Brain microvascular endothelial cell (primary cell): ENCODE data around the gene MND1.

Source experiments
- DNase-seq: peaks from one replicate; pipeline ENCODE4 v3.0.0-alpha.2; 2020
- H3K27ac ChIP-seq: fragments of 250-450 bp; sonication (Bioruptor Pico); 2 replicates; pipeline ENCODE4 v1.5.1; 2020; ENCODE audit warnings: mild to moderate bottlenecking, moderate library complexity
- H3K27me3 ChIP-seq: fragments of 250-450 bp; sonication (Bioruptor Pico); replicated peaks from 2 replicates; pipeline ENCODE4 v1.5.1; 2020; ENCODE audit warnings: mild to moderate bottlenecking
- H3K36me3 ChIP-seq: fragments of 250-450 bp; sonication (Bioruptor Pico); replicated peaks from 2 replicates; pipeline ENCODE4 v1.5.1; 2020; ENCODE audit warnings: mild to moderate bottlenecking
- H3K4me3 ChIP-seq: 2 replicates; pipeline ENCODE4 v1.5.1; 2011; ENCODE audit warnings: low read depth, mild to moderate bottlenecking, control low read depth, low read length, moderate library complexity
- in situ Hi-C: cut with HindIII; loops from 2 replicates; pipeline ENCODE4 v1.10.0; 2017; ENCODE audit warnings: low sequenced_read_pairs, low pct_ligation_motif_present
- TF ChIP-seq, protein P1 (sequence below): IDR thresholded peaks from 2 replicates; pipeline ENCODE4 v1.5.1; 2011; ENCODE audit warnings: low read depth, mild to moderate bottlenecking, moderate library complexity, low read length, control low read depth, inconsistent platforms; ENCODE audit errors: missing control alignments

MND1 gene

DNA sequence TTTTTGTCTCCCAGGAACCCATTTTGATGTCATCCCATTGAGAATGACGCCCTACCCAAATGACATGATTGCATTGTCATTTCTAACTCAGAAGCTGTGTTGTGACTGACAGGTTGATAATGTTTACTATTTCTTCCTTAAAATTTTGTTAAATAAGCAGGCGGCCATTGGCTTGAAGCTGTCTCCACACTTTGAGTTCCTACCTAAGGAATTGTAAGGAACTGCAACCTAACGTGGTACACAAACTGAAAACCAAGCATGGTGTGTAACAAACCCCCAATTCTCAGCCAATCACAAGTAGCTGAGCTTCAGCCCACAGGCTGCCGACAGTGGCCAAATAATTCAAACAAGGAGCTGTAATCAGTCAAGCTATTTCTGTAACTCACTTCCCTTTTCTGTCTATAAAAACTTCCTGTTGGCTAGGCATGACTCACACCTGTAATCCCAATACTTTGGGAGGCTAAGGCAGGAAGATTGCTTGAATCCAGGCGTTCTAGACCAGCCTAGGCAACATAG, 2.9 kb upstream of the MND1 start:
- no peak overlapping the region for H3K4me3 ChIP-seq
- no peak overlapping the region for H3K27ac ChIP-seq
- no peaks in the 10 kb centered on the region for H3K27me3 ChIP-seq
- no peaks in the 10 kb centered on the region for H3K36me3 ChIP-seq
- peak; percentile 40 for DNase-seq
- TF ChIP-seq, protein P1, sequence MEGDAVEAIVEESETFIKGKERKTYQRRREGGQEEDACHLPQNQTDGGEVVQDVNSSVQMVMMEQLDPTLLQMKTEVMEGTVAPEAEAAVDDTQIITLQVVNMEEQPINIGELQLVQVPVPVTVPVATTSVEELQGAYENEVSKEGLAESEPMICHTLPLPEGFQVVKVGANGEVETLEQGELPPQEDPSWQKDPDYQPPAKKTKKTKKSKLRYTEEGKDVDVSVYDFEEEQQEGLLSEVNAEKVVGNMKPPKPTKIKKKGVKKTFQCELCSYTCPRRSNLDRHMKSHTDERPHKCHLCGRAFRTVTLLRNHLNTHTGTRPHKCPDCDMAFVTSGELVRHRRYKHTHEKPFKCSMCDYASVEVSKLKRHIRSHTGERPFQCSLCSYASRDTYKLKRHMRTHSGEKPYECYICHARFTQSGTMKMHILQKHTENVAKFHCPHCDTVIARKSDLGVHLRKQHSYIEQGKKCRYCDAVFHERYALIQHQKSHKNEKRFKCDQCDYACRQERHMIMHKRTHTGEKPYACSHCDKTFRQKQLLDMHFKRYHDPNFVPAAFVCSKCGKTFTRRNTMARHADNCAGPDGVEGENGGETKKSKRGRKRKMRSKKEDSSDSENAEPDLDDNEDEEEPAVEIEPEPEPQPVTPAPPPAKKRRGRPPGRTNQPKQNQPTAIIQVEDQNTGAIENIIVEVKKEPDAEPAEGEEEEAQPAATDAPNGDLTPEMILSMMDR, result no peak
- in situ Hi-C loops, result no loop called here

DNA sequence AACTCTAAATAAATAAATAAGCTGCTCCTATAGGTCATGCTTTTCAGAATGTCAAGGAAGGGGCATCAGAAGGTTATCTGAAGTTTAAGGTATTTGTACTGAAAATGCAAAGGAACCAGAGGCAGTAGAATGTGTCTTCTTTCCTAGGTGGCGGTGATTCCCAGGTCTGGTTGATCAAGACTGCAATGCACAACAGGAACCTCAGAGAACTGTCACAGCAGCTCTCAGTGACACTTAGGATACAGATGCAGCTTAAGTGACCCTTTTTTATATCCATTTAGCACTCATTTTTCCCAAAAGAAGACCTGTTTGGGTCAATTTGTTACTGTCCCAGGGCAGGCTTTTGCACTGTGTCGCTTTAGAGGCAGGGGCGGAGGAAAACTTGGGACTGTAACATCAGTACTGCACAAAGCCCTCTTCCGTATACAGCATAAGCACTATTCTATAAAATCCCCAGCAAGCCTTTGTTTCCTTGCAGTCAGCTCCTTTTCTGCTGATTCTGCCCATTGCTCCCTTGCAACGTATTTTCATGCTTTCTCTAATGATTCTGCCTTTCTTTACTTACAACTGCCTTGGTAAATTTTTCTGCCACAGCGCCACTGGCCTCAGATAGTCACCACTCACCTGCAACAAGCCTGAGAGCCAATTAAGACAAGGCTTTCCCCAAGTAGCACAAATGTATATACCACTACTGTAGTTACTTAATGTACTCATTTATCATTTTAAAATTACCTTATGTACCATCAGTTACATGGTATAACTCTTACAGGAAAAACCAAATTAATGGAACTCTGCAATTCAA, 1.5 kb upstream of the MND1 start:
- Histone ChIP-seq H3K36me3 (no peaks in the 10 kb centered on the region), H3K27me3 (no peaks in the 10 kb centered on the region), H3K27ac (no peak overlapping the region), H3K4me3 (no peak overlapping the region)
- TF ChIP-seq, protein P1, result no peak
- DNase-seq, result no peak
- in situ Hi-C loops, result no loop called here

DNA sequence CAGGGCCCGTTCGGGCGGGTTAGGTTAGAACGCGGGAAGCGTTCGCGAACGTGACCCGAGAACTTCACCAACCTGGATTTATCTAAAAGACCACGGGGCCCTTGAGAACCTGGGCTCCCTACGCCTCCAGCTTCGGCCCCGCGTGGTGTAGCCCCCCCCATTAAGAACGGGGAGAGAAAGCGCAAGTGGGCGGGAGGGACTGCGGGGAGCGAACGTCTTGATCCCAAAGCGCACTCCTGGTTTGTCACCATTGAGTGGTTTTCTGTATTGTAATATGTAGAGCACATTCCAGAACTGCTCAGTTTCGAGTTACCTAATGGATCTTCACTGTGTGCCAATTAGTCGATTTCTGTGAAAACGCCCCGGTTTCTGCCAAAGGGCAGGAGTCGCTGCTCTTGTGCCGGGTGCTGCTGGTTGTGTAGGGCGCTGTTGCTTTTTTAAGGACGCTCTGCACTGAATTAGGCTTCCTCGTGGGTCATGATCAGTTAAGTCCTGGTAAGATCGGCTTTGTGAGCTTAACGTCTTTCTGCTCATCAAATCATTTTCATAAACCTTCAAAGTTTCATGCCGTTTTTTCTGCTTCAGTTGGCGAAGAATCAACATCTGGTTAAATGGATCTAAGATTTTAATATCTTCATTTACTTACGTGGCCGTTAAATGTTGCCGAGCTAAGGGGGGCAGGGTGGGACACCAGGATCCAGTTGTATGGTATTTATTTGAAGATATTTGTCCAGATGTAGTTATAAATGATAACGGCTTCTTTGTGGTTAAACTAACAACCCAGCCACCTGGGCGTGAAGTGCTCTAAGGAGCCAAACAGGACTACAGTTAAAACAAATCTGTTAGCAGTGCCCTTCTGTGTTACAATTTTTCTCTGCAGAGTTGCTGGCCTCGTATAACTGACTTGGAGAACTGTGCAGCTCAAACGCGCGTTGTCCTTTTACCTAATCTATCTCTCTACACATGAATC, 809 bp downstream of the MND1 start:
- H3K27me3 ChIP-seq, result no peaks in the 10 kb centered on the region
- no peaks in the 10 kb centered on the region for H3K36me3 ChIP-seq
- in situ Hi-C loops, result no loop called here
- DNase-seq, result peak; percentile 38
- peak overlapping the region; percentile 75 for H3K4me3 ChIP-seq
- TF ChIP-seq, protein P1, result peak; percentile 19
- no peak overlapping the region for H3K27ac ChIP-seq

DNA sequence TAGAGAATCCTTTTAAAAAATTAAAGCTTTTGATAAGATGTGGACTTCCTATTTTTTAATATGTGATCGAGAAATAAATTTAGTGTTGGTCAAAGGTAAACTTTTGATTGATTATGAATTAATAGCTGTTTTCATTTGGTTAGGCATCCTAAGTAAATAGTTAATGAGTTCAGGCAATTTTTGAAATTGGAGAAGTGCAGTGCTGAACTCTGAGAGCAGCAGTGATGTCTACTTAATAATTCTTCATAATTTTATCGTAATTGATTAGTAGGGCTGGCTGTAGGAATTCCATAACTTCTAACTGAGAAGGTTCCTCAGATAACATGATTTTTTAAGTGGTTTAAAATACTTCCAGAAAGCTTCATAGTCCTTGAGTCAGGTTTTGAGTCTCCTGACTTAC, 1.5 kb downstream of the MND1 start:
- in situ Hi-C loops, result no loop called here
- Histone ChIP-seq H3K27ac (no peak overlapping the region), H3K36me3 (no peaks in the 10 kb centered on the region), H3K27me3 (no peaks in the 10 kb centered on the region), H3K4me3 (peak overlapping the region; percentile 75)
- DNase-seq, result no peak
- TF ChIP-seq, protein P1, result no peak

DNA sequence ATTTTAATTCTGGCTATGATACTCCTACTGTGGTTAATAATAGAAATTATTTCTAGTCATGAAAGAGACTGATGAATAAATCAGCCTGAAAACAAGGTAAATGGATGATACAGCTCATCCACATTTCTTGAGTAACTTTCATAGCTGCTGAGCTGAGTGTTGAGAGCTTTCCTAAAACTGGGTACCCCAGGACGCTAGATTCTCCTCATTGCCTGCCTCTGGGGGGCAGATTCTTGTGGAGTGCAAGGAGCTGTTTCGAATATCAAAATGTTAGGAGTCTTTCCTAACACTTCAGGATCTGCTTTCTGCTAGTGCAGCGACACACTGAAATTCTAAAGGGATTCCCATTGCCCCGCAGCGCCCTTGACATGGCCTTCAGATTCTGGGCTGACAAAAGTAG, 2.1 kb downstream of the MND1 start:
- H3K36me3 ChIP-seq, result no peaks in the 10 kb centered on the region
- TF ChIP-seq, protein P1, result peak; percentile 34
- in situ Hi-C loops, result no loop called here
- no peaks in the 10 kb centered on the region for H3K27me3 ChIP-seq
- H3K4me3 ChIP-seq, result no peak overlapping the region
- no peak overlapping the region for H3K27ac ChIP-seq
- no peak for DNase-seq
